ENCODE measurements around the gene OR2K2. TPM values are rescaled to one million over a fixed set of nuclear protein-coding genes. Genes with fewer than 3 reads are reported as not detected.
"Not testable (repeated sequence)": the region's sequence is repeated elsewhere in the genome, so short reads cannot be mapped to it uniquely, and the experiment has no call there.

The OR2K2 gene
- polyA plus RNA-seq, 3 donors: not detected

GRCh38 chr9:111299599-111299966 lies 30.4 kb downstream of the OR2K2 start:
- no CpG with 5 or more reads among the region's 4 CpGs for WGBS (ENCODE audit: insufficient coverage)
- H3K27ac ChIP-seq (ENCODE audit: low read depth in 1 of 2, low read length in 2 of 2); H3K27ac Mint-ChIP-seq: not testable (repeated sequence)

GRCh38 chr9:111298731-111299598 lies 31.1 kb downstream of the OR2K2 start:
- Mint-ChIP-seq H3K27ac (peak overlapping the region in 1 of 7 donors; percentile 41), H3K27me3 (ENCODE audit: low read depth in 3 of 3) (peaks cover 0 to 4% (median under 1%) of the 10 kb centered on the region in 3 donors), H3K4me1 (peaks cover 11% of the 10 kb centered on the region), H3K9me3 (peaks cover 0 to 6% (median 0%) of the 10 kb centered on the region in 7 donors), H3K4me3 (peak overlapping the region in 1 of 2 donors; percentile 63), H3K36me3 (no peaks in the 10 kb centered on the region)
- intact Hi-C loops (cut with micrococcal nuclease): loop anchor here (5.0 kb wide), 1 partner anchor 262 kb away; the partner anchor contains the start of gene LPAR1 (in 2 of the 2)
- H4K20me1 ChIP-seq (ENCODE audit: insufficient read depth, low read length): no peaks in the 10 kb centered on the region
- TF ChIP-seq CTCF (IDR thresholded peaks at IDR 0.05): peak; percentile 86
- H3K27me3 ChIP-seq (ENCODE audit: control insufficient read depth in 2 of 2, insufficient read depth in 2 of 2, low read length in 2 of 2): peaks cover 0 to 5% of the 10 kb centered on the region in 2 donors
- no peaks in the 10 kb centered on the region for H3K79me2 ChIP-seq (ENCODE audit: insufficient read depth, low read length)
- peak overlapping the region; percentile 48 for H3K4me2 ChIP-seq (replicated peaks; ENCODE audit: extremely low read depth, low read length, poor library complexity, severe bottlenecking)
- WGBS (ENCODE audit: insufficient coverage): 64% methylated on average over 2 of the region's 6 CpGs
- no peak overlapping the region for H3K27ac ChIP-seq (ENCODE audit: low read depth in 1 of 2, low read length in 2 of 2)
- no peaks in the 10 kb centered on the region for H3K9me3 ChIP-seq (replicated peaks in 1 of 2; ENCODE audit: control insufficient read depth in 1 of 2, insufficient read depth in 1 of 2, low read length in 2 of 2)
- peak; percentile 49 to 62 (median 54) for DNase-seq
- H2AFZ ChIP-seq (ENCODE audit: insufficient read depth, low read depth, low read length, poor library complexity, severe bottlenecking): no peak overlapping the region
- H3K4me1 ChIP-seq (ENCODE audit: control insufficient read depth in 1 of 2, insufficient read depth in 2 of 2, low read length in 2 of 2): peaks cover 0 to 6% of the 10 kb centered on the region in 2 donors
- no peaks in the 10 kb centered on the region for H3K36me3 ChIP-seq (replicated peaks in 1 of 2; ENCODE audit: control insufficient read depth in 1 of 2, insufficient read depth in 2 of 2, low read length in 2 of 2)
- H3K9ac ChIP-seq (ENCODE audit: insufficient read depth, low read length, poor library complexity, severe bottlenecking): no peak overlapping the region
- H3K4me3 ChIP-seq (replicated peaks in 1 of 3; ENCODE audit: low read depth in 2 of 3, low read length in 3 of 3): no peak overlapping the region

More at GRCh38 chr9:111299599-111299966, 30.4 kb downstream of the OR2K2 start:
- not testable (repeated sequence) for H3K4me1 ChIP-seq (ENCODE audit: control insufficient read depth in 1 of 2, insufficient read depth in 2 of 2, low read length in 2 of 2); H3K4me3 ChIP-seq (replicated peaks in 1 of 3; ENCODE audit: low read depth in 2 of 3, low read length in 3 of 3); H2AFZ ChIP-seq (ENCODE audit: insufficient read depth, low read depth, low read length, poor library complexity, severe bottlenecking); H3K4me3 Mint-ChIP-seq; H3K79me2 ChIP-seq (ENCODE audit: insufficient read depth, low read length); H3K36me3 Mint-ChIP-seq; H3K9me3 Mint-ChIP-seq; H3K36me3 ChIP-seq (replicated peaks in 1 of 2; ENCODE audit: control insufficient read depth in 1 of 2, insufficient read depth in 2 of 2, low read length in 2 of 2); H3K9me3 ChIP-seq (replicated peaks in 1 of 2; ENCODE audit: control insufficient read depth in 1 of 2, insufficient read depth in 1 of 2, low read length in 2 of 2); H3K9ac ChIP-seq (ENCODE audit: insufficient read depth, low read length, poor library complexity, severe bottlenecking); H4K20me1 ChIP-seq (ENCODE audit: insufficient read depth, low read length); H3K27me3 Mint-ChIP-seq (ENCODE audit: low read depth in 3 of 3); H3K27me3 ChIP-seq (ENCODE audit: control insufficient read depth in 2 of 2, insufficient read depth in 2 of 2, low read length in 2 of 2); DNase-seq
- H3K4me1 Mint-ChIP-seq: peaks cover 11% of the 10 kb centered on the region
- intact Hi-C loops (cut with micrococcal nuclease): loop anchor here (5.0 kb wide), 1 partner anchor 262 kb away; the partner anchor contains the start of gene LPAR1 (in 2 of the 2)
- peak overlapping the region; percentile 48 for H3K4me2 ChIP-seq (replicated peaks; ENCODE audit: extremely low read depth, low read length, poor library complexity, severe bottlenecking)
- peak; percentile 57 for TF ChIP-seq CTCF (IDR thresholded peaks at IDR 0.05)

All from CD14-positive monocyte (primary cell).